GM12878 (cell line): ENCODE data around the gene YTHDC1.

Experiments
- CBX5 ChIP-seq: sonication (generic); IDR thresholded peaks from 2 replicates; pipeline ENCODE4 v1.6.1; 2016; ENCODE audit warnings: low read depth, moderate library complexity, mild to moderate bottlenecking, inconsistent platforms
- CTCF ChIP-seq, 3 experiments: IDR thresholded peaks in 2 of 3; conservative IDR thresholded peaks in 1 of 3; 2 replicates each; pipeline ENCODE4 v1.5.1; 2011; ENCODE audit warnings: low read depth in 3 of 3, low read length in 3 of 3, mild to moderate bottlenecking in 3 of 3, control low read depth in 2 of 3, moderate library complexity in 2 of 3, inconsistent platforms in 1 of 3, mixed read lengths in 1 of 3; ENCODE audit not compliant: control insufficient read depth in 2 of 3, insufficient read depth in 1 of 3; ENCODE audit errors: extremely low read depth in 1 of 3

- no peak for TF ChIP-seq CTCF (IDR thresholded peaks at IDR 0.05 in 2 of 3, conservative IDR thresholded peaks at IDR 0.05 in 1 of 3; ENCODE audit: control insufficient read depth in 2 of 3, extremely low read depth in 1 of 3, insufficient read depth in 1 of 3, low read depth in 3 of 3, low read length in 3 of 3)
- no peak for TF ChIP-seq CBX5
Measured at GRCh38 chr4:68264875-68265565, 84.9 kb downstream of the YTHDC1 start.
